Fibroblast of skin of back (primary cell): Measurements from ENCODE around the gene HS3ST2.
"Not testable (repeated sequence)": the region's sequence is repeated elsewhere in the genome, so short reads cannot be mapped to it uniquely, and the experiment has no call there.

Experiments used
- DNase-seq: peaks from one replicate; pipeline ENCODE4 v3.0.0-alpha.2; 2013

The HS3ST2 gene

DNA sequence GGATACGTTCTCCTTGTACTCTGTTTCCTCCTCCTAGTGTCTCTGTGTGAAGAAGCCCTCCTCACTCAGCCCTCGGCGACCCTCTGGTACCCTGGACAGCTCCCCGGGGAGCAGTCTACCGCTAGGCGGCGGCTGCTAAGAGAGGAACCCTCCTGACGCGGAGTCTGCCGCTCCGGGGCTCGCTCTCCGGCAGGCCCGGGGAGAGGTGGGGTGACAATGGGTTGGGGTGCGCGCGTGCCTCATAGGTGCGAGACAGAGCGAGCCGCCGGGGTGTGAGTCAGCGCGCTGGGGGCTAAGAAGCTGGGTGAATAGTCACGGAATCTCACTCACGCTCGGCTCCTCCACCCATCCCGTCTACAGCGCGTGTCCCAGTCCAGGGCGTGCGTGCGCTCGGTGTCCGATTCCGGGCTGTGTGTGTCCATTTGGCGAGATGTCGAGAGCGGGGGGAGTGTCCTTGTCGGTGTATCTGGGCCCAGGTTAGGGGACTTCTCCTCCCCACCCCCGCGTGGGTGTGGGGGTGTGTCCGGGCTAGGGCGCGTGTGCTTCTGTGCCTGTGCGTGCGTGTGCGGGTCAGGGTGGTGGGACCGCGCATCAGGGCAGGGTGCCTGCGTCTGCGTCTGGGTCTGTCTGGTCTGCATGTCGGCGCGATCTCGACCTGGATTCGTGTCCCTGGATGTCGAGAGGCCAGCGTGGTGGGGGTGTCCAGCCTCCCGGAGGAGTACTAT lies 577 bp upstream of the HS3ST2 start:
- DNase-seq = peak; percentile 52

DNA sequence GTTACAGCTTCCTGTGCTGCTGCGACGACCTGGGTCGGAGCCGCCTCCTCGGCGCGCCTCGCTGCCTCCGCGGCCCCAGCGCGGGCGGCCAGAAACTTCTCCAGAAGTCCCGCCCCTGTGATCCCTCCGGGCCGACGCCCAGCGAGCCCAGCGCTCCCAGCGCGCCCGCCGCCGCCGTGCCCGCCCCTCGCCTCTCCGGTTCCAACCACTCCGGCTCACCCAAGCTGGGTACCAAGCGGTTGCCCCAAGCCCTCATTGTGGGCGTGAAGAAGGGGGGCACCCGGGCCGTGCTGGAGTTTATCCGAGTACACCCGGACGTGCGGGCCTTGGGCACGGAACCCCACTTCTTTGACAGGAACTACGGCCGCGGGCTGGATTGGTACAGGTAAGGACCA lies 746 bp downstream of the HS3ST2 start:
- DNase-seq = no peak

DNA sequence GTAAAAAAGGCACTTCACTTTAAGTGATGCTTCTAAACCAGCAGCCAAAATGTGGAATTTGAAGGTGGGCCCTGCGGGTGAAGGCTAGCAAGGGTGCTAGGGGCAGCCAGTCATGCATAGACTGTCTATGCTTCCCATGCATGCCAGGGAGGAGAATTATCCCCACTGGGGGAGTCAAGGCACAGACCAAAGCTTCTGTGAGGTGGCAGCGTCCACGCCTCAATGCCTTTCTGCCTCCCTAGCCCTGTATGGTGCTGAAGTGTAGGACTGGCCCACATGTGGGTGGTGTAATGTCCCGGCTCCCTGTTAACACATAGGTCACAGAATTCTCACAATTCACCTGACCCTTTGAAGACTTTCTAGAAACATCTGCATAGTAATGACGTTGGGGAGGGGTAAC lies 1.9 kb downstream of the HS3ST2 start:
- no peak for DNase-seq

DNA sequence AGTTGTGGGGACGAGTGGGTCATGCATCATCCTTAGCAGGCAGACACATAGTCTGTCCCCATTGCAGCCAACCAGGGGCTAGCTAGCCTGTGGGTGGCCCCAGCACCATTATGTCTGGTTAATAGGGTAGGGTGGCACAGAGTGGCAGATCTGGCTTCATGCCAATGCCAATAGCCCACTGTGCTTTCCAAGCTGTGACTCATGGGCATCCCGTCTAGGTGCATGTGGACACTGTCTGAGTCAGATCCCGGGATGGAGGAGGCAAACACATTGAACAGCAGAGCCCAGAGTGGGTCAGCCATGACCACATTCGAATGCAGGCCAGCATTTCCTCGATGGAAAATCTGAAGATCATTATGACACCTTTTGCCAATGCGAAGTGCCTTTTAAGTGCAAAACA lies 2.5 kb downstream of the HS3ST2 start:
- DNase-seq = peak; percentile 2

DNA sequence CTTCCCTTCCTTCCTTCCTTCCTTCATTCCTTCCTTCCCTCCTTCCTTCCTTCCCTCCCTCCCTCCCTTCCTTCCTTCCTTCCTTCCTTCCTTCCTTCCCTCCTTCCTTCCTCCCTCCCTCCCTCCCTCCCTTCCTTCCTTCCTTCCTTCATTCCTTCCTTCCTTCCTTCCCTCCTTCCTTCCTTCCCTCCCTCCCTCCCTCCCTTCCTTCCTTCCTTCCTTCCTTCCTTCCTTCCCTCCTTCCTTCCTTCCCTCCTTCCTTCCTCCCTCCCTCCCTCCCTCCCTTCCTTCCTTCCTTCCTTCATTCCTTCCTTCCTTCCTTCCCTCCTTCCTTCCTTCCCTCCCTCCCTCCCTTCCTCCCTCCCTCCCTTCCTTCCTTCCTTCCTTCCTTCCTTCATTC lies 4.8 kb downstream of the HS3ST2 start:
- not testable (repeated sequence) for DNase-seq

DNA sequence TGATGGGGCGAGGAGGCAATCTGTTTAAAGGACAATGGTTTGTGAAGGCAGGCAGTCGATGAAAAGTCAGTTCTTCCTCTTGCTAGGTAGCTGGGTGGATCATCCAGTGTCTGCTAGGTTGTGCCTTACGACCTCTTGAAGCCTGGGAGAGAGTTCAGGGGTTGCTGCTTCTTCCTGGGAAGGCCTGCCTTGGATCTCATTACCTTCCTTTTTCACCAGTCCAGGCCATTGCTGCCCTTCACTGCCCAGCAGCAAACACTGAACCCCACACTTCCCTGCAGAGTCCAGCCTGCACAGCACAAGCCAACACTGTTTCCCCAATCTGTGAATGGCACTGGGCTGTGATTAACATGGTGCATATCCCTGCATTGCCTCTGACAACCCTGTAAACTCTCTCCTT lies 24.7 kb downstream of the HS3ST2 start:
- DNase-seq = no peak

DNA sequence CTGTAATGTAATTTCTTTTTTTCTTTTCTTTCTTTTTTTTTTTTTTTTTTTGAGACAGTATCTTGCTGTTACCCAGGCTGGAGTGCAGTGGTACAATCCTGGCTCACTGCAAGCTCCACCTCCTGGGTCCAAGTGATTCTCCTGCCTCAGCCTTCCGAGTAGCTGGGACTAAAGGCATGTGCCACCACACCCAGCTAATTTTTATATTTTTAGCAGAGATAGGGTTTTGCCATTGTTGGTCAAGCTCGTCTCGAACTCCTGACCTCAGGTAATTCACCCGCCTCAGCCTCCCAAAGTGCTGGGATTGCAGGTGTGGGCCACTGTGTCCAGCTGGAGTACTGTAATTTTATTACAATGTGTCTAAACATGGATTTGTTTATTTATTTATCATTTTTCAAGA lies 28.1 kb downstream of the HS3ST2 start:
- not testable (repeated sequence) for DNase-seq

DNA sequence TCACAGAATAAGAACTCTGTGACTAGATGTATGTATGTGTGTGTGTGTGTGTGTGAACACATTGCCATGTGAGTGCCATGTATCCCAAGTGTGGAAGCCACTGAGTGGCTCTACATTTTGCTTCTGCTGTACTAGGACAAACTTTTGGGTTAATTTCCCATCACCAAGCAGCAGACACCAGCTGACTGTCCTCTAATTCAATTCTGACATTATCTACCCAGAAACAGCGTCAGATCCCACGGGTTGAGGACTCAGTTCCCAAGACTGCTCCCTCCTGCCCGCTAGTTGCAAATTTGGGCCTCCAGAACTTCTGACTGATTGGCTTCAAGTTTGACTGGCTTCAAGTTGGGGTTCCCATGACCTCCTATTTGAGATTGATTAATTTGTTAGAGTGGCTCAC lies 29.2 kb downstream of the HS3ST2 start:
- no peak for DNase-seq

DNA sequence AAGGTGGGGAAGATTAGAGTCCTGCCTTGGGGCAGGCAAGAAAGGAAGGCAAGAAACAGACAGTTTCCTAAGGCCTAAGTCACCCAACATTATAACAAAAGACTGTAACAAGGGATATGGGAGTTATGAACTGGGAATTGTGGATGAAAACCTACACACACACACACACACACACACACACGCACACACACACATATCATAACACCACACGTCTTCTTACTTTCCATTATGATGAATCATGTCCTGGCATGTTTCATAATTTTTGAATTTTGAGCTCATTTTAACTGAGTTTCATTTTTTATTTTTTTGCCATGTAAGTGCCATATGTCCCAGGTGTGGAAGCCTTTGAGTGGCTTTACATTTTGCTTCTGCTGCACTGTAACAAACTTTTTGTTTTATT lies 29.9 kb downstream of the HS3ST2 start:
- DNase-seq = no peak

DNA sequence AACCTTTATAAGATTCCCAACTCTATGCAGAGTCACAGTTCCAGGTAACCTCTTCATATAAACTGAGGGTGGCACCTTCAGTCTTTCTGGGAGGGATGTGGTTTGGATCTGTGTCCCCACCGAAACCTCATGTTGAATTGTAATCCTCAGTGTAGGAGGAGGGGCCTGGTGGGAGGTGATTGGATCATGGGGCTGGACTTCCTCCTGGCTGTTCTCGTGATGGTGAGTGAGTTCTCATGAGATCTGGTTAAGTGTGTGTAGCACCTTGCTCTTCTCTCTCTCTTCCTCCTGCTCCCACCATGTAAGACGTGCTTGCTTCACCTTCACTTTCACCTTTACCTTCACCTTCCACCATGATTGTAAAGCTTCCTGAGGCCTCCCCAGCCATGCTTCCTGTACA lies 30.5 kb downstream of the HS3ST2 start:
- DNase-seq = no peak

DNA sequence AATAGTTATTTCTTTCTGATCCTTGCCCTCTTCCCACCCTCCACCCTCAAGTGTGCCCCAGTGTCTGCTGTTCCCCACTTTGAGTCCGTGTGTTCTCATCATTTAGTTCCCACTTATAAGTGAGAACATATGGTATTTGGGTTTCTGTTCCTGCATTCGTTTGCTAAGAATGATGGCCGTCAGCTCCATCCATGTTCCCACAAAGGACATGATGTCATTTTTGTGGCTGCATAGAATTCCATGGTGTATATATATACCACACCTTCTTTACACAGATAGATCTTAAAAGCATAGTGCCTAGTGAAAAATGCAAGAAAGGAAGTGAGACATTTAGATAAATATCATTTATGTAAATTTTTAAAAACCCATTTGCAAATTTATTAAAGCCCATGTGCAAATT lies 33.1 kb downstream of the HS3ST2 start:
- DNase-seq = no peak

DNA sequence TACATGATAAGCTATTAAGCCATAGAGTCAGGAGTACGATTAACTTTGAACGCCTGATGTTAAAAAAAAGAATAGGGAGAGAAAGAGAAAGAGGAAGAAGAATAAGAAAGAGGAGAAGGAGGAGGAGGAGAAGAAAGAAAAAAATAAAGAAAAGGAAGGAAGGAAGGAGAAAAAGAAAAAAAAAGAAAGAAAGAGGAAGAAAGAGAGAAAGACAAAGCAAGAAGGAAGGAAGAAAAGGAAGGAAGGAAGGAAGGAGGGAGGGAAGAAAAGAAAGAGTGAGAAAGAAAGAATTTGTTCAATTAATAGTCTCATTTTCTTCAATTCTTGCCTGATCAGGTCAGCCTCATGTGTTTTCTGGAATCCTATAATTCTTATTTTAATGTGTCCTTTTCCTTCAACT lies 33.7 kb downstream of the HS3ST2 start:
- no peak for DNase-seq

DNA sequence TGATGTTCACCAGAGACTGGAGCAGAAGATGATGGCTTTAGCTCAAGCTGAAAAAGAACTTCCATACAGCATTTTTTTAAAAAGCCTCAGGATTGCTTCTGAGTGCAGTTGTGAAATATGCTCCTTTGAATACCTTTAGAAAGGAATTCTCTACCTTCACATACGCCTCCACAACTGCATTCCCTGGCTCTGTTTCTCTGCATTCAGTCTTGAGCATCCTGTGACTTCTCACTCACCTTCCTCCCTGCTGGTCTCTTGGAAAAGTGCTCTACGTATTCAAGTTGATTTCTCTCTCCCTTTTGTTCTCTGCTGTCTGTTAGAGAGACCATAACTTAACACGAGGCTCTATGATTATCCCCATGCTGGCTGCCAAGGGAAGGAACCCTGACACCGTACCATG lies 34.5 kb downstream of the HS3ST2 start:
- no peak for DNase-seq

DNA sequence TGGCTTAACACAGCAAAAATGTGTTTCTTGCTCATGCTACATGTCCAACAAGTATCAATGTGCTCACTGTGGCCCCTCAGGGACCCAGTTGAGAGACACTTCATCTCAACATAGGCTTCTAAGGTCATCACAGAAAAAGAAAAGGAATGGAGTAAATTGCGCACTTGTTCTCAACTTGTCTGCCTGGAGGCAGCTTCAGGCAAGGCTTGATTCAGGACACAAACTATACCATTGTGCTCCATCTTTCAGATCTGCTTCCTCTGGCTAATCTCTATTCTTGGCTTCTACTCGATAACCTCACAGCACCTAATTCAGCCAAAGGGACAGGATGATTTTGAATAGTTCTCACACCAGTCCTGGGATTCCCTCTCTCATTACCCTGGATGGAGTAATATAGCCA lies 35.6 kb downstream of the HS3ST2 start:
- no peak for DNase-seq

DNA sequence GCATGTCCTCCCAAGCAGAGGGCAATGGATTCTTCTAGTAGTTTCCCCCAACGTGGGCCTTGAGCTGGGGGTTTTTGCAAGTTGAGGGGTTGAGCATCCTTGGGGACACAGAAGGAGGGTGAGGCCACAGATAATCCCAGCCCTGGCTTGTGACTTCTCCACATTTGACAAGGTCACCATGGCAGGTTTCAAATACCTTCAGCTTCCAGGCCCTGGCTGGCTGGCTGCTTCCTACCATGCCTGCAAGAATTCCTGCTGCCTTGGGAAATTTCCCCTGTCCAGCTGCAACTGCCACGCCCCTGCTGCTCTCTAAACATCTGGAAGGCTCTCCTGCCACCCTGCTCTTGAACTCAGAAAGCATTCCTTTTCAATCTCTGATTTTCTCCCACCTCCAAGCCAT lies 41.3 kb downstream of the HS3ST2 start:
- DNase-seq = no peak

DNA sequence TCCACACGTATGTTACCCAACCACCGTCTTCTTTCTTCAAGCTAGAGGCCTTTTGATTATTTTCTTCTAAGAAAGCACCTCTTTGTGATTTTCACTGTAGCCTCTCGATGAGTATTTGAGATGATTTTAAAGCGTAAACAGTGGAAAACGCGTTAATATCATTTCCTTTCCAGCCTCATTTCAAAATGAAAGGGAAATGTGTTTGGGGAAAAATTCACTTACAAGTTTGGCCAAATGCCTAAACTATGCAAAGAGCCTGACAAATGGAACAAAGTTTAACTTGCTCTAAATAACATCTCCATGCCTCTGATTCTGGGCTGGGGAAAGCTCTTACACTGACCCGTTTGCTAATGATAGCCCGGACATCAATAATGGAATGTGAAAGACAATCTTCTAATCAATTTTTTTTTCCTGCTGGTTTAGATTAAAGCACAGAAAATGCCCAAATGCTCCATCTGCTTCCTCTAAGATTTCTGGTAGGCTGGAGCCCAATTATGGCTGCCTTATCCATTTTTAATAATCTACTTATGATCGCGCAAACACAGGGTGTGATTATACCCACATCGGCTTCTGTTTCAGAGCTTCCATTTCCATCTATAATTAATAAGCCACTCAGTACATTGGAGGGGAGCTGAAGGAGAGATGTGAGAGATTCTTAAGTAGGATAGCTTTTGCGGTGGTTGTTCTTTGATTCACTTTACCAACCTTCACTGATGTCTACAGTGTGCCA lies 43.5 kb downstream of the HS3ST2 start:
- no peak for DNase-seq

DNA sequence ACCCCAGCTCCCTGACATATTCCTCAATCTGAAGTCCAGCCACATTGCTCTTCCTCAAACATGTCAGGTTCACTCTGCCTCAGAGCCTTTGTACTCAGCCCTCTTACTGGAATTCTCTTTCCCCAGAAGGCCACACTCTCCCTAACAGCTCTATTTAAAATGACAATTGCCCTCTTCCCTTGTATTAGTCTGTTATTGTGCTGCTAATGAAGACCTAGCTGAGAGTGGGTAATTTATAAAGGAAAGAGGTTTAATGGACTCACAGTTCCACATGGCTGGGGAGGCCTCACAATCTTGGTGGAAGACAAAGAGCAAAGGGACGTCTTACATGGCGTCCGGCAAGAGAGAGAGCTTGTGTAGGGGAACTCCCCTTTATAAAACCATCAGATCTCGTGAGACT lies 46.0 kb downstream of the HS3ST2 start:
- no peak for DNase-seq

DNA sequence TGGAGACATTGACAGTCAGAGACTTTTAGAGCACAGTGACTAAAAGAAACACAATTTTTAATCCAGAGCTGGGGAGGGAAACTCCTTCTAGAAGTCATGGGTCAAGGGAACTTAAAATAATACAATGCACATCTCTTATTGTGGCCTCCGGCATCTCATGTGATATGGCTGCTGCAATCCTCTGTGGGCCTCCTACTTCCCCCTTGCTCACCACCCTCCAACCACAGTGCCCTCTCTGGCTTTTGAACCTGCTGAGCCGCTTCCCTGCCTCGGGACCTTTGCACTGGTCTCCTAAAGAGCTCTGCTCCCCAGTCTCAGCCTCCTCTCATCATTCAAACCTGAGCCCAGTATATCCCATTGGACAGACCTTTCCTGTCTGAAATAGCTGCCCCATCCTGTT lies 47.6 kb downstream of the HS3ST2 start:
- DNase-seq = no peak

DNA sequence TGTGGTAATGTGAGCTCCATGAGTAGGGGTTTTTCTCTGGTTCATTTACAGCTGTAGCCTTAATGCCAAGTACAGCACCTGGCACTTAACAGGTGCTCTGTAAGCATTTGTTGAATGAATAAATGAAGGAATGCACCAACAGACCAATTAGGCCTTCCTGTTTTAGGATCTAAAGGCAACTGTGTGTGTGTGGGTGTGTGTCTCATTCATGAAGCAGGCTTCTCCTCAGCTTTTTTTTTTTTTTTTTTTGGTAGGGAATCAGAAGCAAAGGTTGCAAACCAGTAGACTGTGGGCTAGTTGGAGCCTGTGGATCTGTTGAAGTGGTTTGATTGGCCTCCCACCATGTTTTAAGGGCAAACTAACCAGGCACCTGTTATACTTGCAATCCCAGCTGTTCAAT lies 48.1 kb downstream of the HS3ST2 start:
- DNase-seq = no peak

DNA sequence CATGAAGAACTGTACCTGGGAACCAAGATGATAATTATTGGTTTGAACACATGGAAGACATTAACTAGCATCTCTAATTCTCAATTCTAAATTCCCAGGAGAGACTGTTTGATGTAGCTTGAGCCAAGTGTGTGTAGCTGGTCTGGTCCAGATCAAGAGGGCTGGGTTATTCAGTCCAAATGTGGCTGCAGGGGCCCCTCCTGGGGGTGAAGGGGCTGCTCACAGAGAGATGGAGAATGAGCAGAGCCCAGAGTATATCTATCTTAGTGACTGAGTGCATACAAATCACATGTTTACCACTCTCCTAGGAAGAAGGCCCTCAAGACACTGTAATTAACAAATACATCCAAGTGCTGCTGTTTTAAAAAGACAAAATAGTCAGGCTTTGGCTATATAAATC lies 50.4 kb downstream of the HS3ST2 start:
- no peak for DNase-seq

DNA sequence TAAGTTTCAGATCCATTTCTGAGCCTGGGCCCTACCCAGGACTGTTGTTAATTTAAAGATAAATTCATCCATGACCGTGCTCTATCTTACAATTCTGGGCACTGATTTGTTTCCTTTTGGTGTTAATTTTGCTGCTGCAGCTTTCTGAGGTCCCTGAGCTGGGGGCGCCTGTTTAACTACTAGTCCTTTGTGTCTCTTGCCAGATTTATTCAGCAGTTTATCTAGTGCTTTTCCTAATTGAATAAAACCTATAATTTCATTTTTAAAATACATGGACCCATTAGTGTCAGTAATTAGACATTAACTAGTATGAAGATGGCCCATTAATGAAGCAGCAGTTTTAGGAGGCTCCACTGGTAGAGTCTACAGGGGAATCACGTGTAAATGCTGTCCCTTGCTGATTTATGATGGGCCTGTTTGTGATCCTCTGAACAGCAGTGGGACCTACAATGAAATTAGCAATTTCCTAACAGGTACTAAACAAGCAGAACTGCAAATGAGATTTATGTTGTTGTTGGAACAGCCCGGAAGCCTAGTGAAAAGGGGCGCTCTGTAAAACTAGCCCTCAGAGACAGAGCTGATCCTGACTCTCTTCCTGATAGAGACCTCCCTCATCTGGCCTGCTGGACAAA lies 54.7 kb downstream of the HS3ST2 start:
- DNase-seq = no peak

DNA sequence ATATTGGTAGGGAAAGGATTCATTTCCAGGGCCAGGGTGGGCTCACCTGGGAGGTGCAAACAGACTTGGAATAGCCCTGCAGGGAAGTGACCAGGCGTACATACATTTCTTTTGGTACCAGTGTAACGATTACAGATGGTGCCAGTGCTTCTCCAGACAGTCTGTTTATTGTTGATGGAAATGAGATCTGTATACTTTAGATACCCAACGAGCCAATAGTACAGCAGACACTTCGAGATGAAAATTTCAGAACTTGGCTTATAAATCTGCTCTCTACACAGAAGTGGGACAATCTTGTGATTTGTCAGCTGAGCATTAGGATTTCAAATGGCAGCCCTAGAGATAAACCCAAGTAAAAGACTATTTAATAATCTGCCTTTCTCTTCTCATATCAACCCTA lies 57.9 kb downstream of the HS3ST2 start:
- no peak for DNase-seq

DNA sequence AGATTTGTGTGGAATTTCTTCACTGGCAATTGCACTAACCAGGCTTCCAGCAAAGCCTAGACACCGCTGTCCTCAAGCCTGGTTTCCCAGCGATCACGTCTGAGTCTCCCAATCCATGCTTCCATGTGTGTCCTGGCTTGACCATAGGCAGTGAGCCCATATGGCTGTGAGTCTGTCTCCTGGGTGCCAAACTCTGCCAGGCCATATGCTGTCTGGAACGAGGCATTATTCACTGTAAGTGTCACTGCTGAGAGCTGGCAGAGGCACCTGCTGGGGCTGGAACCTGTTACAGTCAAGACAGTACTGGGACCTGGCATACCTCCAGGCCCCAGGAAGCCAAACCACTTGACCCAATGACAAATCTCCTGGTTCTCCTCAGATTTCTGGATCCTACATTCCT lies 60.4 kb downstream of the HS3ST2 start:
- no peak for DNase-seq

DNA sequence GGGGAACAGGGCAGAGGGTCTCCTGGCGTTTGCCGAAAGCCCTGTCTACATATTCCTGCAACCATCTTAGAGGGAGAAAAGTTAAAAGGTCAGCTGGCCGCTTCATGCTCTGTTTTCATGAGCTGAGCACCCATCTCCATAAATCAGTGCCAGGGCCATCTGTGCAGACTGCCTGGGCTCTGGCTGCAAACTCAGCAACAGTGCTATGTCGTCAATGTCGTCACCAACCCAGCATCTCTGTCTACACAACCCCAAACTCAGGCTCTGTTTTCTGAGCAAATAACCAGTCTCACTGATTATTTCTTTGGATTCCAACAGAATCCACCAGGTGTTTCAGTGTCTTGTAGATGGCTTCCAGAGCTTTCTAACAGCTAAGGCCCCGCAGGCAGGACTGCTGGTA lies 65.0 kb downstream of the HS3ST2 start:
- DNase-seq = no peak
